WTC11 (cell line): ENCODE results near the gene ZNF669. TPM values are rescaled to one million over a fixed set of nuclear protein-coding genes. Genes with fewer than 3 reads are reported as not detected.

Source experiments
- ATAC-seq: fragments of 200-7000 bp; cut with Tn5 transposase; 2 replicates; pipeline ENCODE4 v1.10.0; 2021; ENCODE audit warnings: mild to moderate bottlenecking, moderate library complexity
- CTCF ChIA-PET: fragments of 300-600 bp; sonication (Branson Sonifier 250); formaldehyde crosslinking; loops from one replicate; lab custom pipeline; 2021; ENCODE audit warnings: antibody characterized with exemption; lab: Charles Lee
- POLR2A ChIA-PET: fragments of 350-600 bp; sonication (Branson Sonifier 250); formaldehyde crosslinking; loops from one replicate; lab custom pipeline; 2021; ENCODE audit warnings: antibody characterized with exemption; lab: Charles Lee
- DNase-seq: peaks from one replicate; pipeline ENCODE4 v3.0.0; 2021; ENCODE audit warnings: low spot score
- H3K27ac Mint-ChIP-seq: 2 replicates; pipeline ENCODE4 v1.8.0; 2021; ENCODE audit warnings: mixed read lengths
- H3K27me3 Mint-ChIP-seq: 2 replicates; pipeline ENCODE4 v1.8.0; 2021; ENCODE audit warnings: low read depth, mild to moderate bottlenecking, moderate library complexity, mixed read lengths
- H3K36me3 Mint-ChIP-seq: 2 replicates; pipeline ENCODE4 v1.8.0; 2021; ENCODE audit warnings: mixed read lengths
- H3K4me1 Mint-ChIP-seq: 2 replicates; pipeline ENCODE4 v1.8.0; 2022; ENCODE audit warnings: mixed read lengths
- H3K4me3 Mint-ChIP-seq: 2 replicates; pipeline ENCODE4 v1.8.0; 2021; ENCODE audit warnings: mild to moderate bottlenecking, moderate library complexity, mixed read lengths
- H3K9me3 Mint-ChIP-seq: 2 replicates; pipeline ENCODE4 v1.8.0; 2021; ENCODE audit warnings: mixed read lengths
- AR ChIP-seq: fragments of 250-450 bp; sonication (Bioruptor Pico); IDR thresholded peaks from 2 replicates; pipeline ENCODE4 v1.9.0; 2021; ENCODE audit warnings: mild to moderate bottlenecking
- ARID4B ChIP-seq: sonication (generic); formaldehyde crosslinking; IDR thresholded peaks from 2 replicates; pipeline ENCODE4 v1.8.0; 2023; ENCODE audit warnings: missing genetic modification reagents, mild to moderate bottlenecking, borderline replicate concordance
- CDX4 ChIP-seq: fragments of 250-450 bp; sonication (Bioruptor Pico); IDR thresholded peaks from 2 replicates; pipeline ENCODE4 v1.9.0; 2021; ENCODE audit warnings: moderate library complexity, mild to moderate bottlenecking, inconsistent platforms, borderline replicate concordance
- ESRRA ChIP-seq: sonication (generic); formaldehyde crosslinking; IDR thresholded peaks from 2 replicates; pipeline ENCODE4 v1.8.1; 2022; ENCODE audit warnings: mild to moderate bottlenecking, missing genetic modification reagents, borderline replicate concordance
- ETV6 ChIP-seq: sonication (generic); formaldehyde crosslinking; IDR thresholded peaks from 2 replicates; pipeline ENCODE4 v1.8.1; 2022; ENCODE audit warnings: mild to moderate bottlenecking, missing genetic modification reagents
- GABPB1 ChIP-seq: sonication (generic); formaldehyde crosslinking; IDR thresholded peaks from 2 replicates; pipeline ENCODE4 v1.8.1; 2023; ENCODE audit warnings: mild to moderate bottlenecking, missing genetic modification reagents
- IRF2 ChIP-seq: sonication (generic); formaldehyde crosslinking; IDR thresholded peaks from 2 replicates; pipeline ENCODE4 v1.8.0; 2022; ENCODE audit warnings: low read depth, missing genetic modification reagents, borderline replicate concordance
- OVOL2 ChIP-seq: fragments of 250-450 bp; sonication (Bioruptor Pico); IDR thresholded peaks from 2 replicates; pipeline ENCODE4 v1.9.0; 2021; ENCODE audit warnings: mild to moderate bottlenecking, borderline replicate concordance
- SP1 ChIP-seq: sonication (generic); formaldehyde crosslinking; conservative IDR thresholded peaks from 2 replicates; pipeline ENCODE4 v1.8.1; 2022; ENCODE audit warnings: missing genetic modification reagents
- TEAD1 ChIP-seq: sonication (generic); formaldehyde crosslinking; IDR thresholded peaks from 2 replicates; pipeline ENCODE4 v1.8.0; 2022; ENCODE audit warnings: mild to moderate bottlenecking, missing genetic modification reagents
- TP53 ChIP-seq: sonication (generic); formaldehyde crosslinking; IDR thresholded peaks from 2 replicates; pipeline ENCODE4 v1.8.1; 2023; ENCODE audit warnings: mild to moderate bottlenecking, missing genetic modification reagents
- ZNF138 ChIP-seq: sonication (generic); formaldehyde crosslinking; conservative IDR thresholded peaks from 2 replicates; pipeline ENCODE4 v1.8.1; 2022; ENCODE audit warnings: mild to moderate bottlenecking, moderate library complexity, missing genetic modification reagents
- ZNF281 ChIP-seq: sonication (generic); formaldehyde crosslinking; IDR thresholded peaks from 2 replicates; pipeline ENCODE4 v1.8.0; 2023; ENCODE audit warnings: mild to moderate bottlenecking, missing genetic modification reagents
- ZNF512 ChIP-seq: sonication (generic); formaldehyde crosslinking; IDR thresholded peaks from 2 replicates; pipeline ENCODE4 v1.8.1; 2022; ENCODE audit warnings: missing genetic modification reagents, borderline replicate concordance
- total RNA-seq: library from RNA; stranded (reverse); gene quantifications from 3 replicates; pipeline ENCODE4 v1.2.3, GENCODE V29; 2021
- TF ChIP-seq, protein P1 (sequence below): sonication (generic); formaldehyde crosslinking; conservative IDR thresholded peaks from 2 replicates; pipeline ENCODE4 v1.8.1; 2023; ENCODE audit warnings: mild to moderate bottlenecking, low read depth, missing genetic modification reagents, moderate library complexity
- TF ChIP-seq, protein P2 (sequence below): sonication (generic); formaldehyde crosslinking; IDR thresholded peaks from 2 replicates; pipeline ENCODE4 v1.8.1; 2023; ENCODE audit warnings: mild to moderate bottlenecking, missing genetic modification reagents, moderate library complexity

The ZNF669 gene
- total RNA-seq, 1 experiment from 2014 or later: 18.3 TPM

DNA sequence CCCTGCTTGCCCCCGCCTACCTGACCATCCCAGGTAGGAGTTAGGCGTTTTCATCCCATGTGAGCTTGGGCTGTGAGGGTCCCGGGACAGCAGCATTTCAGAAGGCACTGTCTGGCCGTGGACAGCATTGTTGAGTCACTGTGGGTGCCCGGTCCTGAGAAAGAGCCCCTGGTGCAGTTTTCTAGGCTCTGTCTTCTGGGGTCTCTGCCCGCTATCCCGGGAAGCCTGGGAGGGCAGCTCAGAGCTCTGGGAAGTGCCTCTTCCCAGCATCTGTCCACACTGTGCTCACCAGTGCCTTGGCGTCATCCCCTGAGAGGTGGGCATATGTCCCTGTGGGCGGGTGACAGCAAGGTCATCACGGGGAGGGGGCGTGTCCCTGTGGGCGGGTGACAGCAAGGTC lies 11.4 kb upstream of the ZNF669 start (continued):
- TF ChIP-seq ARID4B: no peak
- TF ChIP-seq ZNF138 (CRISPR knock-in tag): no peak

DNA sequence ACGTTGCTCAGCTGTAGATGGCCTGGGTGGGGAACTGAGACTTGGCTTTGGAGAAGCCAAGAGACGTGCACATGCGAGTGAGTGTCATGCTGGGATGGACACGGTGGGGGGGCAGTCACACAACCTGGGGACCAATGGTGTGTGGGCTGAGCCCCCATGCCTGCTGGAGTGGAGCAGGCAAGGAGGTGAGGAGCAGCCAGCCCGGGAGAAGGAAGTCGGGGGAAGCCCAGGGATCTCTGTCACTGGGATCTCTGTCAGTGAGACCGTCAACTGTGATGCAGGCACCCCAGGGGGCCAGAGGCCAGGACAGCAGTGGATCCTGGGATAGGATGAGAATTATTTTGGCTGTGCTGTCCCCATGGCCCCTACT lies 11.0 kb upstream of the ZNF669 start:
- Mint-ChIP-seq H3K4me1 (peaks cover 12% of the 10 kb centered on the region), H3K27ac (no peak overlapping the region), H3K36me3 (no peaks in the 10 kb centered on the region), H3K27me3 (peaks cover 29% of the 10 kb centered on the region)
- DNase-seq: no peak
- no peak for TF ChIP-seq AR
- TF ChIP-seq CDX4 (CRISPR knock-in tag): no peak
- TF ChIP-seq, protein P1, sequence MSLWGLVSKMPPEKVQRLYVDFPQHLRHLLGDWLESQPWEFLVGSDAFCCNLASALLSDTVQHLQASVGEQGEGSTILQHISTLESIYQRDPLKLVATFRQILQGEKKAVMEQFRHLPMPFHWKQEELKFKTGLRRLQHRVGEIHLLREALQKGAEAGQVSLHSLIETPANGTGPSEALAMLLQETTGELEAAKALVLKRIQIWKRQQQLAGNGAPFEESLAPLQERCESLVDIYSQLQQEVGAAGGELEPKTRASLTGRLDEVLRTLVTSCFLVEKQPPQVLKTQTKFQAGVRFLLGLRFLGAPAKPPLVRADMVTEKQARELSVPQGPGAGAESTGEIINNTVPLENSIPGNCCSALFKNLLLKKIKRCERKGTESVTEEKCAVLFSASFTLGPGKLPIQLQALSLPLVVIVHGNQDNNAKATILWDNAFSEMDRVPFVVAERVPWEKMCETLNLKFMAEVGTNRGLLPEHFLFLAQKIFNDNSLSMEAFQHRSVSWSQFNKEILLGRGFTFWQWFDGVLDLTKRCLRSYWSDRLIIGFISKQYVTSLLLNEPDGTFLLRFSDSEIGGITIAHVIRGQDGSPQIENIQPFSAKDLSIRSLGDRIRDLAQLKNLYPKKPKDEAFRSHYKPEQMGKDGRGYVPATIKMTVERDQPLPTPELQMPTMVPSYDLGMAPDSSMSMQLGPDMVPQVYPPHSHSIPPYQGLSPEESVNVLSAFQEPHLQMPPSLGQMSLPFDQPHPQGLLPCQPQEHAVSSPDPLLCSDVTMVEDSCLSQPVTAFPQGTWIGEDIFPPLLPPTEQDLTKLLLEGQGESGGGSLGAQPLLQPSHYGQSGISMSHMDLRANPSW (CRISPR knock-in tag): no peak
- TF ChIP-seq ETV6: no peak
- no peak for TF ChIP-seq ZNF281 (CRISPR knock-in tag)
- TF ChIP-seq TEAD1: no peak
- no peak for TF ChIP-seq SP1 (CRISPR knock-in tag)
- TF ChIP-seq TP53: no peak
- TF ChIP-seq GABPB1 (CRISPR knock-in tag): no peak
- no peak for TF ChIP-seq ZNF512 (CRISPR knock-in tag)
- no peak for TF ChIP-seq IRF2 (CRISPR knock-in tag)
- TF ChIP-seq ESRRA (CRISPR knock-in tag): no peak
- TF ChIP-seq, protein P2, sequence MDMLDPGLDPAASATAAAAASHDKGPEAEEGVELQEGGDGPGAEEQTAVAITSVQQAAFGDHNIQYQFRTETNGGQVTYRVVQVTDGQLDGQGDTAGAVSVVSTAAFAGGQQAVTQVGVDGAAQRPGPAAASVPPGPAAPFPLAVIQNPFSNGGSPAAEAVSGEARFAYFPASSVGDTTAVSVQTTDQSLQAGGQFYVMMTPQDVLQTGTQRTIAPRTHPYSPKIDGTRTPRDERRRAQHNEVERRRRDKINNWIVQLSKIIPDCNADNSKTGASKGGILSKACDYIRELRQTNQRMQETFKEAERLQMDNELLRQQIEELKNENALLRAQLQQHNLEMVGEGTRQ: no peak
- no peak for TF ChIP-seq OVOL2
- TF ChIP-seq, all 79 proteins: peak for 0
- no peaks in the 10 kb centered on the region for H3K9me3 Mint-ChIP-seq
- no peak overlapping the region for H3K4me3 Mint-ChIP-seq
- ATAC-seq: no peak
- ChIA-PET CTCF (no interaction called here), POLR2A (no interaction called here)
